Measurements from ENCODE around the gene RPS14. TPM values are rescaled to one million over a fixed set of nuclear protein-coding genes. Genes with fewer than 3 reads are reported as not detected.

Gene RPS14
- total and polyA plus RNA-seq, 10 of the 15 experiments (the other 5 are each of a cell fraction or from before 2014, with no cell fraction given): 2,295 to 4,047 (median 2,787) TPM

- TF ChIP-seq TCF3 (IDR thresholded peaks at IDR 0.05; ENCODE audit: borderline replicate concordance, insufficient read depth, low read depth, low read length): 0 out of 2 replicates have a peak, but pooled peaks have one; percentile 4
- peak; percentile 88 for TF ChIP-seq POLR2AphosphoS2 (IDR thresholded peaks at IDR 0.05; ENCODE audit: low read depth, low read length)
- TF ChIP-seq NFIC (IDR thresholded peaks at IDR 0.05; ENCODE audit: low read depth, low read length): no peak
- no peak for TF ChIP-seq EP300 (IDR thresholded peaks at IDR 0.05; ENCODE audit: borderline replicate concordance in 1 of 2, control insufficient read depth in 1 of 2, low read depth in 2 of 2, low read length in 2 of 2)
- no peak for TF ChIP-seq IKZF2 (IDR thresholded peaks at IDR 0.05)
- no peak for TF ChIP-seq LARP7 (IDR thresholded peaks at IDR 0.05)
- TF ChIP-seq PRDM15 (CRISPR knock-in tag; IDR thresholded peaks at IDR 0.05): no peak; the same call in 1 of the 2 replicates
- TF ChIP-seq TAF1 (IDR thresholded peaks at IDR 0.05; ENCODE audit: borderline replicate concordance, low read depth, low read length): no peak
- no peak for TF ChIP-seq WRNIP1 (IDR thresholded peaks at IDR 0.05; ENCODE audit: borderline replicate concordance, low read depth, low read length)
- TF ChIP-seq SRF (IDR thresholded peaks at IDR 0.05; ENCODE audit: low read depth in 2 of 2, low read length in 2 of 2): 0 out of 4 replicates have a peak, but pooled peaks of 1 of the 2 experiments have one; percentile 4
- no peak for TF ChIP-seq BCL11A (IDR thresholded peaks at IDR 0.05; ENCODE audit: low read depth, low read length)
- TF ChIP-seq GABPA (IDR thresholded peaks at IDR 0.05; ENCODE audit: low read depth): no peak
- TF ChIP-seq ETV6 (conservative IDR thresholded peaks at IDR 0.05 in 1 of 2, IDR thresholded peaks at IDR 0.05 in 1 of 2; ENCODE audit: borderline replicate concordance in 1 of 2, low read depth in 1 of 2): no peak
- TF ChIP-seq CBFB (IDR thresholded peaks at IDR 0.05; ENCODE audit: low read depth): peak; percentile 59; the same call in 1 of the 2 replicates
- no peak for TF ChIP-seq IKZF1 (conservative IDR thresholded peaks at IDR 0.05)
- no peak for TF ChIP-seq SREBF2 (IDR thresholded peaks at IDR 0.05; ENCODE audit: low read length)
- no peak for TF ChIP-seq KLF5 (IDR thresholded peaks at IDR 0.05; ENCODE audit: partially characterized antibody)
- TF ChIP-seq ESRRA (IDR thresholded peaks at IDR 0.05; ENCODE audit: low read length): no peak
- TF ChIP-seq PBX3 (IDR thresholded peaks at IDR 0.05; ENCODE audit: insufficient replicate concordance, low read depth, low read length): no peak
- no peak for TF ChIP-seq CUX1 (IDR thresholded peaks at IDR 0.05; ENCODE audit: insufficient replicate concordance, low read depth, low read length)
- no peak for TF ChIP-seq PAX8 (IDR thresholded peaks at IDR 0.05)
Observed at GRCh38 chr5:150402229-150402773, 47.2 kb downstream of the RPS14 start (continued).

Measured in GM12878 (cell line).